ENCODE data around the gene MFAP1.

DNA sequence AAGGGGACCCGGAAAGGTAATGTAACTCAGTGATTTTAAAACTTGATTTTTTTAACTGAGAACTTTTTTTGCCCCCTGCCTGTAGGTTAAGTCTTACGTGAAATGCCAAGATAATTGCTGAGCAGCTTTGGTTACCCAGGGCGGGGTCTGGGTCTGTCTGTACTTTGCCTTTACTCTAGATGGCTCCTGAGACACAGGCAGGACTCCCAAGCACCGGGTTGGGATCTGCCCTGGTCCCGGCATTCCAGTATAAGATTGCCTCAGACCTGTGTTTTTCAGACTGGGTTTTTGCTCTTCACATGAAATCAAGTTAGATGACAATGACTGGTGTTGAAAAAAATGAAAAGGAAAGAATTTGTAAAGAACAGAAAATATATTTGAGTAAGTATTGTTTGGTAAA, 42.6 kb upstream of the MFAP1 start:
- TF ChIP-seq, protein P1, sequence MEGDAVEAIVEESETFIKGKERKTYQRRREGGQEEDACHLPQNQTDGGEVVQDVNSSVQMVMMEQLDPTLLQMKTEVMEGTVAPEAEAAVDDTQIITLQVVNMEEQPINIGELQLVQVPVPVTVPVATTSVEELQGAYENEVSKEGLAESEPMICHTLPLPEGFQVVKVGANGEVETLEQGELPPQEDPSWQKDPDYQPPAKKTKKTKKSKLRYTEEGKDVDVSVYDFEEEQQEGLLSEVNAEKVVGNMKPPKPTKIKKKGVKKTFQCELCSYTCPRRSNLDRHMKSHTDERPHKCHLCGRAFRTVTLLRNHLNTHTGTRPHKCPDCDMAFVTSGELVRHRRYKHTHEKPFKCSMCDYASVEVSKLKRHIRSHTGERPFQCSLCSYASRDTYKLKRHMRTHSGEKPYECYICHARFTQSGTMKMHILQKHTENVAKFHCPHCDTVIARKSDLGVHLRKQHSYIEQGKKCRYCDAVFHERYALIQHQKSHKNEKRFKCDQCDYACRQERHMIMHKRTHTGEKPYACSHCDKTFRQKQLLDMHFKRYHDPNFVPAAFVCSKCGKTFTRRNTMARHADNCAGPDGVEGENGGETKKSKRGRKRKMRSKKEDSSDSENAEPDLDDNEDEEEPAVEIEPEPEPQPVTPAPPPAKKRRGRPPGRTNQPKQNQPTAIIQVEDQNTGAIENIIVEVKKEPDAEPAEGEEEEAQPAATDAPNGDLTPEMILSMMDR (IDR thresholded peaks at IDR 0.05 in 4 of 5, conservative IDR thresholded peaks at IDR 0.05 in 1 of 5), result no peak
- TF ChIP-seq POLR2A (IDR thresholded peaks at IDR 0.05), result no peak

Data from gastrocnemius medialis (tissue), 4 donors.